Common myeloid progenitor, CD34-positive (primary cell): ENCODE measurements around the gene PPFIA1.

ENCODE experiments used
- CTCF ChIA-PET: fragments of 350-600 bp; sonication (Branson Sonifier 250); formaldehyde crosslinking; loops from one replicate; lab custom pipeline; 2021; ENCODE audit warnings: antibody characterized with exemption; lab: Charles Lee
- POLR2A ChIA-PET: fragments of 350-600 bp; sonication (Branson Sonifier 250); formaldehyde crosslinking; loops from one replicate; lab custom pipeline; 2021; ENCODE audit warnings: antibody characterized with exemption; lab: Charles Lee
- DNase-seq, 3 donors: peaks; one replicate each; pipeline versions ENCODE4 v3.0.0 to v3.0.0-alpha.2; 2013
- H3K27ac ChIP-seq, 2 experiments: 1 replicate in 1 of 2; 2 replicates in 1 of 2; pipeline ENCODE4 v1.7.0; 2013; ENCODE audit warnings: inconsistent platforms in 2 of 2, low read length in 2 of 2, mild to moderate bottlenecking in 2 of 2, low read depth in 1 of 2, moderate library complexity in 1 of 2; ENCODE audit not compliant: severe bottlenecking in 2 of 2, insufficient read depth in 1 of 2, poor library complexity in 1 of 2
- H3K27me3 ChIP-seq, 5 experiments: replicated peaks in 2 of 5; 1 replicate in 3 of 5; 2 replicates in 2 of 5; pipeline versions ENCODE4 v1.6.1 to v1.7.0; 2013; ENCODE audit warnings: low read length in 4 of 5, mild to moderate bottlenecking in 2 of 5, moderate library complexity in 2 of 5, inconsistent platforms in 1 of 5; ENCODE audit not compliant: insufficient read depth in 5 of 5, control insufficient read depth in 4 of 5
- H3K36me3 ChIP-seq, 4 experiments: 1 replicate in 2 of 4; 2 replicates in 2 of 4; pipeline versions ENCODE4 v1.6.1 to v1.7.0; 2013; ENCODE audit warnings: low read length in 3 of 4, control low read depth in 1 of 4, mild to moderate bottlenecking in 1 of 4; ENCODE audit not compliant: control insufficient read depth in 4 of 4, insufficient read depth in 4 of 4
- H3K4me1 ChIP-seq, 4 experiments: 1 replicate in 3 of 4; 2 replicates in 1 of 4; pipeline versions ENCODE4 v1.6.1 to v1.7.1; 2013; ENCODE audit warnings: low read length in 3 of 4, mild to moderate bottlenecking in 3 of 4, control low read depth in 1 of 4, inconsistent platforms in 1 of 4, moderate library complexity in 1 of 4; ENCODE audit not compliant: control insufficient read depth in 4 of 4, insufficient read depth in 4 of 4; ENCODE audit errors: control extremely low read depth in 1 of 4
- H3K4me3 ChIP-seq, 7 experiments: 1 replicate in 4 of 7; 2 replicates in 3 of 7; pipeline versions ENCODE4 v1.5.1 to v1.7.0; 2013; ENCODE audit warnings: mild to moderate bottlenecking in 7 of 7, low read length in 6 of 7, moderate library complexity in 6 of 7, inconsistent platforms in 2 of 7, low read depth in 2 of 7, control low read depth in 1 of 7; ENCODE audit not compliant: insufficient read depth in 4 of 7, control insufficient read depth in 1 of 7; ENCODE audit errors: extremely low read depth in 1 of 7
- H3K9me3 ChIP-seq, 5 experiments: 1 replicate in 4 of 5; 2 replicates in 1 of 5; pipeline versions ENCODE4 v1.6.1 to v1.7.1; 2013; ENCODE audit warnings: low read length in 4 of 5, mild to moderate bottlenecking in 2 of 5, inconsistent platforms in 1 of 5, low read depth in 1 of 5, moderate library complexity in 1 of 5; ENCODE audit not compliant: control insufficient read depth in 4 of 5, insufficient read depth in 2 of 5; ENCODE audit errors: control extremely low read depth in 1 of 5
- WGBS: methylation state at CpG from one replicate; pipeline ENCODE4 v1.1.5; 2013; ENCODE audit not compliant: insufficient coverage; 5-methylcytosine and 5-hydroxymethylcytosine counted together

PPFIA1 gene

GRCh38 chr11:70230151-70230839, 40.2 kb upstream of the PPFIA1 start:
- ChIA-PET POLR2A (no interaction called here), CTCF (no interaction called here)
- Histone ChIP-seq H3K4me3 (no peak overlapping the region), H3K27ac (no peak overlapping the region), H3K4me1 (no peaks in the 10 kb centered on the region), H3K27me3 (peaks cover 0 to 6% (median 0%) of the 10 kb centered on the region in 5 experiments), H3K9me3 (peaks cover 0 to 3% (median 0%) of the 10 kb centered on the region in 5 experiments), H3K36me3 (no peaks in the 10 kb centered on the region)
- DNase-seq = no peak
- 93% methylated on average over 8 of the region's 8 CpGs for WGBS

- WGBS = 93% methylated on average over 19 of the region's 22 CpGs
Observed at GRCh38 chr11:70230840-70231710, 39.4 kb upstream of the PPFIA1 start.

GRCh38 chr11:70233034-70233433, 37.5 kb upstream of the PPFIA1 start:
- DNase-seq = no peak
- ChIA-PET CTCF (interaction anchor here (1.1 kb wide), 1 partner anchor 28 kb away, joined by 3 read pairs; no protein-coding TSS in a partner anchor), POLR2A (interaction anchor here (0.7 kb wide), 1 partner anchor 1849 kb away, joined by 3 read pairs; no protein-coding TSS in a partner anchor)
- no peaks in the 10 kb centered on the region for H3K36me3 ChIP-seq
- peaks cover 0 to 2% (median 0%) of the 10 kb centered on the region in 5 experiments for H3K27me3 ChIP-seq
- no peaks in the 10 kb centered on the region for H3K4me1 ChIP-seq
- H3K27ac ChIP-seq = no peak overlapping the region
- H3K9me3 ChIP-seq = peaks cover 0 to 3% (median 0%) of the 10 kb centered on the region in 5 experiments
- no peak overlapping the region for H3K4me3 ChIP-seq

More at GRCh38 chr11:70230840-70231710, 39.4 kb upstream of the PPFIA1 start:
- Histone ChIP-seq H3K36me3 (no peaks in the 10 kb centered on the region), H3K4me1 (no peaks in the 10 kb centered on the region), H3K4me3 (no peak overlapping the region), H3K27me3 (peaks cover 0 to 6% (median 0%) of the 10 kb centered on the region in 5 experiments), H3K9me3 (peaks cover 0 to 3% (median 0%) of the 10 kb centered on the region in 5 experiments), H3K27ac (no peak overlapping the region)
- CTCF ChIA-PET = no interaction called here
- no peak for DNase-seq
- POLR2A ChIA-PET = no interaction called here

GRCh38 chr11:70233511-70233934, 37.0 kb upstream of the PPFIA1 start:
- CTCF ChIA-PET = interaction anchor here (1.0 to 1.1 kb wide), 2 partner anchors 29 to 238 kb away, joined by 3 read pairs; no protein-coding TSS in a partner anchor
- Histone ChIP-seq H3K27me3 (peaks cover 0 to 2% (median 0%) of the 10 kb centered on the region in 5 experiments), H3K9me3 (peaks cover 0 to 3% (median 0%) of the 10 kb centered on the region in 5 experiments), H3K27ac (no peak overlapping the region), H3K4me3 (no peak overlapping the region), H3K4me1 (no peaks in the 10 kb centered on the region), H3K36me3 (no peaks in the 10 kb centered on the region)
- POLR2A ChIA-PET = interaction anchor here (0.7 kb wide), 1 partner anchor 1848 kb away, joined by 3 read pairs; no protein-coding TSS in a partner anchor
- WGBS = 96% methylated on average over 11 of the region's 11 CpGs
- DNase-seq = no peak

GRCh38 chr11:70233962-70234361, 36.5 kb upstream of the PPFIA1 start:
- Histone ChIP-seq H3K9me3 (peaks cover 0 to 3% (median 0%) of the 10 kb centered on the region in 5 experiments), H3K4me1 (no peaks in the 10 kb centered on the region), H3K36me3 (no peaks in the 10 kb centered on the region), H3K27me3 (peaks cover 0 to 2% (median 0%) of the 10 kb centered on the region in 5 experiments), H3K4me3 (no peak overlapping the region), H3K27ac (no peak overlapping the region)
- 95% methylated on average over 9 of the region's 9 CpGs for WGBS
- no peak for DNase-seq
- POLR2A ChIA-PET = no interaction called here
- CTCF ChIA-PET = interaction anchor here (0.8 to 1.0 kb wide), 2 partner anchors 31 to 237 kb away, joined by 3 read pairs; no protein-coding TSS in a partner anchor

- WGBS = 77% methylated on average over 16 of the region's 16 CpGs
- peaks cover 0 to 15% (median 2%) of the 10 kb centered on the region in 5 experiments for H3K27me3 ChIP-seq
- CTCF ChIA-PET = no interaction called here
- no peaks in the 10 kb centered on the region for H3K4me1 ChIP-seq
- no peak overlapping the region for H3K4me3 ChIP-seq
- H3K27ac ChIP-seq = no peak overlapping the region
- no peak for DNase-seq
- POLR2A ChIA-PET = no interaction called here
- H3K36me3 ChIP-seq = no peaks in the 10 kb centered on the region
- no peaks in the 10 kb centered on the region for H3K9me3 ChIP-seq
Observed at GRCh38 chr11:70240337-70240736, 30.2 kb upstream of the PPFIA1 start.
